Parathyroid adenoma (tissue), 2 donors: ENCODE results near the gene FBXO28.

ENCODE experiments used
- H2AFZ ChIP-seq: fragments of 300-600 bp; sonication (generic); one replicate; pipeline ENCODE4 v1.7.0; 2017; ENCODE audit warnings: antibody characterized with exemption, mild to moderate bottlenecking
- H3K27ac ChIP-seq: fragments of 300-600 bp; sonication (generic); one replicate; pipeline ENCODE4 v1.7.0; 2017
- H3K27me3 ChIP-seq: fragments of 300-600 bp; sonication (generic); one replicate; pipeline ENCODE4 v1.7.0; 2017; ENCODE audit warnings: low read length; ENCODE audit not compliant: control insufficient read depth, insufficient read depth
- H3K36me3 ChIP-seq: fragments of 300-600 bp; sonication (generic); one replicate; pipeline ENCODE4 v1.7.0; 2017; ENCODE audit warnings: low read length; ENCODE audit not compliant: control insufficient read depth, insufficient read depth
- H3K4me1 ChIP-seq: fragments of 300-600 bp; sonication (generic); one replicate; pipeline ENCODE4 v1.7.0; 2017; ENCODE audit warnings: control low read depth
- H3K4me2 ChIP-seq: fragments of 300-600 bp; sonication (generic); one replicate; pipeline ENCODE4 v1.7.0; 2017; ENCODE audit warnings: low read length
- H3K4me3 ChIP-seq: fragments of 300-600 bp; sonication (generic); one replicate; pipeline ENCODE4 v1.7.0; 2017; ENCODE audit warnings: low read depth, low read length
- H3K79me2 ChIP-seq: fragments of 300-600 bp; sonication (generic); one replicate; pipeline ENCODE4 v1.7.0; 2017; ENCODE audit warnings: control low read depth
- H3K9ac ChIP-seq: fragments of 300-600 bp; sonication (generic); one replicate; pipeline ENCODE4 v1.7.0; 2017; ENCODE audit warnings: mild to moderate bottlenecking
- H3K9me3 ChIP-seq: fragments of 300-600 bp; sonication (generic); one replicate; pipeline ENCODE4 v1.7.0; 2017; ENCODE audit warnings: low read length; ENCODE audit not compliant: control insufficient read depth
- TF ChIP-seq, protein P1 (sequence below): fragments of 300-600 bp; sonication (generic); IDR thresholded peaks from one replicate; pipeline ENCODE4 v1.7.0; 2017; ENCODE audit warnings: antibody characterized with exemption, mild to moderate bottlenecking
- donor health status: primary hyperparathyroidism.

FBXO28 gene

DNA sequence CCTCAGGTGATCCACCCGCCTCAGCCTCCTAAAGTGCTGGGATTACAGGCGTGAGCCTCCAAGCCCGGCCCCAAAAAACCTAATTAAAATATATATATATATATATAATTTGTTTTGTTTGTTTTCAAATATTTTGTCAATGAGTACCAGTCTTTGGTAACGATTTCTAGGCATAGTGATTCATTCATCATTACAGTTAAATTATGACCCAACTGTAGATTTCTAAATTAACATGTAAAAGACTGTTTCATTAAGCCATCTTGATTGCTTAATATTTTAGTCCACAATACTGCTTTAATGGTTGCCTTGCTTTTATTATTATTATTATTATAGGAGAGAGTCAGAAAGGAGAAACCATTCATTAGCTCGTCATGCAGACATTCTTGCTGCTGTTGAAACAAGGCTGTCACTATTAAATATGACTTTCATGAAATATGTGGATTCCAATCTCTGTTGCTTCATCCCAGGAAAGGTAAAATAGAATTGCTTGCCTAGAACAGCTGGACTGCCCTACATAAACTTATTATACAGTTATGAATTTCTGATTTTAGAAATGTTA is 19.9 kb downstream of the FBXO28 start:
- no peak overlapping the region for H3K27ac ChIP-seq
- no peaks in the 10 kb centered on the region for H3K9me3 ChIP-seq
- no peak overlapping the region for H2AFZ ChIP-seq
- H3K79me2 ChIP-seq = no peaks in the 10 kb centered on the region
- no peak overlapping the region for H3K4me3 ChIP-seq
- H3K9ac ChIP-seq = no peak overlapping the region
- peaks cover 3% of the 10 kb centered on the region for H3K36me3 ChIP-seq
- TF ChIP-seq, protein P1, sequence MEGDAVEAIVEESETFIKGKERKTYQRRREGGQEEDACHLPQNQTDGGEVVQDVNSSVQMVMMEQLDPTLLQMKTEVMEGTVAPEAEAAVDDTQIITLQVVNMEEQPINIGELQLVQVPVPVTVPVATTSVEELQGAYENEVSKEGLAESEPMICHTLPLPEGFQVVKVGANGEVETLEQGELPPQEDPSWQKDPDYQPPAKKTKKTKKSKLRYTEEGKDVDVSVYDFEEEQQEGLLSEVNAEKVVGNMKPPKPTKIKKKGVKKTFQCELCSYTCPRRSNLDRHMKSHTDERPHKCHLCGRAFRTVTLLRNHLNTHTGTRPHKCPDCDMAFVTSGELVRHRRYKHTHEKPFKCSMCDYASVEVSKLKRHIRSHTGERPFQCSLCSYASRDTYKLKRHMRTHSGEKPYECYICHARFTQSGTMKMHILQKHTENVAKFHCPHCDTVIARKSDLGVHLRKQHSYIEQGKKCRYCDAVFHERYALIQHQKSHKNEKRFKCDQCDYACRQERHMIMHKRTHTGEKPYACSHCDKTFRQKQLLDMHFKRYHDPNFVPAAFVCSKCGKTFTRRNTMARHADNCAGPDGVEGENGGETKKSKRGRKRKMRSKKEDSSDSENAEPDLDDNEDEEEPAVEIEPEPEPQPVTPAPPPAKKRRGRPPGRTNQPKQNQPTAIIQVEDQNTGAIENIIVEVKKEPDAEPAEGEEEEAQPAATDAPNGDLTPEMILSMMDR = no peak
- H3K27me3 ChIP-seq = no peaks in the 10 kb centered on the region
- no peaks in the 10 kb centered on the region for H3K4me1 ChIP-seq
- no peak overlapping the region for H3K4me2 ChIP-seq

DNA sequence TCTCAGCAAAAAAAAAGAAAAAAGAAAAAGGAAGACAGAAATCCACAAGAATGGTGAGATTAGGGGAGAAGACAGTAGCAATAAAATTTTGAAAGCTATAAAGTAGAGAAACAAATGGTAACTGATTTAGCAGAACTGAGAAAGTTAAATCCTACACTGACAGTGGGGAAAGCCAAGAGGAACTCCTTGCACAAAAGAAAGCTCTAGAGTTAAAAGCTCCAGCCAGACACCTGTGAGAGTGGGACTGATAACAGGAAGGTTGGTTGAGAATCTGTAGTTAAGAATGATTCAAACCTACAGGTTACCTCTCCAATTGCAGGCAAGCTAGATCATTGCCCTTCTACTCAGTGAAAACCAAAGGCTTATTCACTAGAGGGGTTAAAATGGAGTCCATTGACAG is 23.6 kb downstream of the FBXO28 start:
- no peaks in the 10 kb centered on the region for H3K79me2 ChIP-seq
- H3K9ac ChIP-seq = no peak overlapping the region
- H3K4me3 ChIP-seq = no peak overlapping the region
- no peaks in the 10 kb centered on the region for H3K9me3 ChIP-seq
- H3K4me2 ChIP-seq = no peak overlapping the region
- TF ChIP-seq, protein P1 = no peak
- no peaks in the 10 kb centered on the region for H3K27me3 ChIP-seq
- no peak overlapping the region for H2AFZ ChIP-seq
- H3K36me3 ChIP-seq = no peaks in the 10 kb centered on the region
- no peaks in the 10 kb centered on the region for H3K4me1 ChIP-seq
- no peak overlapping the region for H3K27ac ChIP-seq

DNA sequence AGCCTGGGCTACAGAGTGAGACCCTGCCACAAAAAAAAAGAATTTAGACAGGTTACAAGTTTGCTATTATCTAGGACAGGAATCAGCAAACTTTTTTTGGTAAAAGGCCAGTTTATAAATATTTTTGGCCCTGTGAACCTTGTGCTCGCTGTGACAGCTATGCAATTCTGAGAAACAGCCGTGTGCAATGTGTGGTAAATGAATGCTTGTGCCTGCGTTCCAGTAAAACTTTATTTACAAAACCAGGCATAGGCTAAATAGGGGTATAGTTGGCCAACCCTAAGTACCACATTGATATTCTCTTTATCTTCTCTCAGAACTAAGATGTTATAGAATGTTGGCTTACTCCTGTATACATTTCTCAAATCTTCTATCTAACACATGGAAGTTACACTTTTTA is 24.3 kb downstream of the FBXO28 start:
- H3K27me3 ChIP-seq = no peaks in the 10 kb centered on the region
- no peak overlapping the region for H3K9ac ChIP-seq
- H3K27ac ChIP-seq = no peak overlapping the region
- H2AFZ ChIP-seq = no peak overlapping the region
- TF ChIP-seq, protein P1 = no peak
- H3K4me3 ChIP-seq = no peak overlapping the region
- no peaks in the 10 kb centered on the region for H3K4me1 ChIP-seq
- no peak overlapping the region for H3K4me2 ChIP-seq
- no peaks in the 10 kb centered on the region for H3K9me3 ChIP-seq
- no peaks in the 10 kb centered on the region for H3K79me2 ChIP-seq
- no peaks in the 10 kb centered on the region for H3K36me3 ChIP-seq

DNA sequence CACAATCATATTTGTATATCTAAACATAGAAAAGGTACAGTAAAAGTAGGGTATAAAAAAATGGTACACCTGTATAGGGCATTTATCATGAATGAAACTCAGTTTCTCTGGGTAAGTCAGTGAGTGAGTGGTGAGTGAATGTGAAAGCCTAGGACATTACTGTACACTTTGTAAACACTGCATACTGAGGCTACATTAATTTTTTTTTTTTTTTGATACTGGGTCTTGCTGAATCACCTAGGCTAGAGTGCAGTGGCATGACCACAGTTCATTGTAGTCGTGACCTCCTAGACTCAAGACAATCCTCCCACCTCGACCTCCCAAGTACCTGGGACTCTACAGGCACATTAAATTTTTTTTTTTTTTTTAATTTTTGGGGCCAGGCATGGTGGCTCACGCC is 27.8 kb downstream of the FBXO28 start:
- Histone ChIP-seq H3K9me3 (no peaks in the 10 kb centered on the region), H3K27me3 (no peaks in the 10 kb centered on the region), H2AFZ (no peak overlapping the region), H3K9ac (no peak overlapping the region), H3K4me1 (no peaks in the 10 kb centered on the region), H3K4me2 (no peak overlapping the region), H3K79me2 (no peaks in the 10 kb centered on the region), H3K4me3 (no peak overlapping the region), H3K27ac (no peak overlapping the region), H3K36me3 (no peaks in the 10 kb centered on the region)
- TF ChIP-seq, protein P1 = no peak

DNA sequence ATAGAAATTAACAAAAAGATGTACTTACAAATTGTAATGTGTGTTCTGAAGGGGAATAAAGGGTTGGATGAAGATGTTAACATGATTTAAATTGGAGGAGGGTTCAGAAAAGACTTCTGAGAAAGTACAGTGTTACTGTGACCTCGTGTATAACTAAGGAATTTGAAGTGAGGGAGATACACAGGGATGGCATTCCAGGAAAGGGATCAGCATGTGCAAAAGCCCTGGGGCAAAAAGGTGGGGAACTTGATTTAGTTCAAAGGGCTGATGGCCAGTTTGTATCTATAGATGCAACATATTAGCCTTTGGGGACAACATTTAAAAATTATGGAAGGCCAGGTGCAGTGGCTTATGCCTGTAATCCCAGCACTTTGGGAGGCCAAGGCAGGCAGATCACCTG is 35.8 kb downstream of the FBXO28 start:
- H2AFZ ChIP-seq = no peak overlapping the region
- no peak overlapping the region for H3K9ac ChIP-seq
- TF ChIP-seq, protein P1 = no peak
- no peak overlapping the region for H3K4me2 ChIP-seq
- H3K79me2 ChIP-seq = no peaks in the 10 kb centered on the region
- H3K27ac ChIP-seq = no peak overlapping the region
- no peaks in the 10 kb centered on the region for H3K27me3 ChIP-seq
- no peaks in the 10 kb centered on the region for H3K4me1 ChIP-seq
- H3K9me3 ChIP-seq = no peaks in the 10 kb centered on the region
- no peak overlapping the region for H3K4me3 ChIP-seq
- no peaks in the 10 kb centered on the region for H3K36me3 ChIP-seq
